Hepatocyte (in vitro differentiated cells): ENCODE measurements around the gene SCLT1.

Experiments
- CTCF ChIP-seq: fragments of 200-600 bp; sonication (generic); IDR thresholded peaks from 2 replicates; pipeline ENCODE4 v1.5.1; 2016; ENCODE audit warnings: antibody characterized with exemption, mild to moderate bottlenecking; ENCODE audit not compliant: poor library complexity
- EZH2 ChIP-seq: fragments of 200-600 bp; sonication (generic); IDR thresholded peaks from 2 replicates; pipeline ENCODE4 v1.6.1; 2016; ENCODE audit warnings: antibody characterized with exemption, mild to moderate bottlenecking, borderline replicate concordance

- TF ChIP-seq CTCF (no peak), EZH2 (no peak)
Measured at GRCh38 chr4:128915544-128915943, 177.8 kb downstream of the SCLT1 start.
